KMS-11 (cell line): Measurements from ENCODE around the gene TNS2.

Experiments
- H2AFZ ChIP-seq: fragments of 200-600 bp; sonication (generic); 2 replicates; pipeline ENCODE4 v1.6.1; 2016; ENCODE audit warnings: antibody characterized with exemption, mixed run types, low read depth
- H3K27ac ChIP-seq: fragments of 200-600 bp; sonication (generic); 2 replicates; pipeline ENCODE4 v1.6.1; 2016; ENCODE audit warnings: mild to moderate bottlenecking, mixed run types
- H3K27me3 ChIP-seq: fragments of 200-600 bp; sonication (generic); 2 replicates; pipeline ENCODE4 v1.6.1; 2017; ENCODE audit warnings: mild to moderate bottlenecking, low read depth, mixed run types, moderate library complexity; ENCODE audit not compliant: insufficient read depth
- H3K36me3 ChIP-seq: fragments of 200-600 bp; sonication (generic); 2 replicates; pipeline ENCODE4 v1.6.1; 2017; ENCODE audit warnings: mild to moderate bottlenecking, mixed run types; ENCODE audit not compliant: insufficient read depth
- H3K4me1 ChIP-seq: fragments of 200-600 bp; sonication (generic); 2 replicates; pipeline ENCODE4 v1.6.1; 2016; ENCODE audit warnings: mild to moderate bottlenecking, low read depth, mixed run types; ENCODE audit not compliant: poor library complexity, severe bottlenecking
- H3K4me2 ChIP-seq: fragments of 200-600 bp; sonication (generic); 2 replicates; pipeline ENCODE4 v1.7.0; 2016; ENCODE audit warnings: mild to moderate bottlenecking, mixed run types
- H3K4me3 ChIP-seq: fragments of 200-600 bp; sonication (generic); IDR thresholded peaks from 2 replicates; pipeline ENCODE4 v1.6.1; 2017; ENCODE audit warnings: low read depth, low read length, mixed read lengths; ENCODE audit not compliant: insufficient read depth
- H3K79me2 ChIP-seq: fragments of 200-600 bp; sonication (generic); 2 replicates; pipeline ENCODE4 v1.6.1; 2016; ENCODE audit warnings: low read depth, mixed run types; ENCODE audit not compliant: insufficient read depth
- H3K9ac ChIP-seq: fragments of 200-600 bp; sonication (generic); 2 replicates; pipeline ENCODE4 v1.6.1; 2016; ENCODE audit warnings: mild to moderate bottlenecking, mixed run types
- H4K20me1 ChIP-seq: fragments of 200-600 bp; sonication (generic); 2 replicates; pipeline ENCODE4 v1.6.1; 2016; ENCODE audit warnings: mild to moderate bottlenecking, mixed run types; ENCODE audit not compliant: insufficient read depth
- TF ChIP-seq, protein P1 (sequence below): fragments of 200-600 bp; sonication (generic); conservative IDR thresholded peaks from 2 replicates; pipeline ENCODE4 v1.6.1; 2017; ENCODE audit warnings: low read depth, mild to moderate bottlenecking, antibody characterized with exemption, low read length, moderate library complexity, mixed read lengths

Gene TNS2

DNA sequence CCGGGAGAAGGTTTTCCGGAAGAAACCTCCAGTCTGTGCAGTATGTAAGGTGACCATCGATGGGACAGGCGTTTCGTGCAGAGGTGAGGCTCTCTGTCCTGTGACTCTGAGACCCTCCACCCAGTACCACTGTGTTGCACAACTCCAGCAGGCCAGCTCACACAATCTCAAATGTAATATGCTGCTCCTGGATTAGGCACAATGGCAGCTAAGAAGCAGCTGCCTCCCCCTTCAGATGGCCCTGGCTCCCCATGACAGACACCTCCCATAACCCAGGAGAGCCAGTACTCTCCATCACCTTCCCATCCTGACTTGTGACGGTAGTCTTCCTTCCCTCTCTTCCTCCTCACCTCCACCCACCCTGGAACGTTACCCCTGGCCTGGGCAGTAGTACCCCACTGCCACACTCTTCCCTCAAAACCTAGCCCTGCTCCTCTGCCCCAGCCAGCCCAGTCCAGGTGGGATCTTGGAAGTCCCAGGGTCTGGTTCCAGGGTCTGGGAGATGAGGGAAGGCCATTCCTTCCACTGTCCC, 2.1 kb downstream of the TNS2 start:
- Histone ChIP-seq H3K9ac (no peak overlapping the region), H2AFZ (no peak overlapping the region), H3K36me3 (no peaks in the 10 kb centered on the region), H3K4me1 (peaks cover 9% of the 10 kb centered on the region), H3K4me2 (no peak overlapping the region), H4K20me1 (no peaks in the 10 kb centered on the region), H3K27ac (no peak overlapping the region), H3K4me3 (no peak overlapping the region), H3K79me2 (no peaks in the 10 kb centered on the region), H3K27me3 (no peaks in the 10 kb centered on the region; the same call in 1 of the 2 replicates)
- TF ChIP-seq, protein P1, sequence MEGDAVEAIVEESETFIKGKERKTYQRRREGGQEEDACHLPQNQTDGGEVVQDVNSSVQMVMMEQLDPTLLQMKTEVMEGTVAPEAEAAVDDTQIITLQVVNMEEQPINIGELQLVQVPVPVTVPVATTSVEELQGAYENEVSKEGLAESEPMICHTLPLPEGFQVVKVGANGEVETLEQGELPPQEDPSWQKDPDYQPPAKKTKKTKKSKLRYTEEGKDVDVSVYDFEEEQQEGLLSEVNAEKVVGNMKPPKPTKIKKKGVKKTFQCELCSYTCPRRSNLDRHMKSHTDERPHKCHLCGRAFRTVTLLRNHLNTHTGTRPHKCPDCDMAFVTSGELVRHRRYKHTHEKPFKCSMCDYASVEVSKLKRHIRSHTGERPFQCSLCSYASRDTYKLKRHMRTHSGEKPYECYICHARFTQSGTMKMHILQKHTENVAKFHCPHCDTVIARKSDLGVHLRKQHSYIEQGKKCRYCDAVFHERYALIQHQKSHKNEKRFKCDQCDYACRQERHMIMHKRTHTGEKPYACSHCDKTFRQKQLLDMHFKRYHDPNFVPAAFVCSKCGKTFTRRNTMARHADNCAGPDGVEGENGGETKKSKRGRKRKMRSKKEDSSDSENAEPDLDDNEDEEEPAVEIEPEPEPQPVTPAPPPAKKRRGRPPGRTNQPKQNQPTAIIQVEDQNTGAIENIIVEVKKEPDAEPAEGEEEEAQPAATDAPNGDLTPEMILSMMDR: no peak

DNA sequence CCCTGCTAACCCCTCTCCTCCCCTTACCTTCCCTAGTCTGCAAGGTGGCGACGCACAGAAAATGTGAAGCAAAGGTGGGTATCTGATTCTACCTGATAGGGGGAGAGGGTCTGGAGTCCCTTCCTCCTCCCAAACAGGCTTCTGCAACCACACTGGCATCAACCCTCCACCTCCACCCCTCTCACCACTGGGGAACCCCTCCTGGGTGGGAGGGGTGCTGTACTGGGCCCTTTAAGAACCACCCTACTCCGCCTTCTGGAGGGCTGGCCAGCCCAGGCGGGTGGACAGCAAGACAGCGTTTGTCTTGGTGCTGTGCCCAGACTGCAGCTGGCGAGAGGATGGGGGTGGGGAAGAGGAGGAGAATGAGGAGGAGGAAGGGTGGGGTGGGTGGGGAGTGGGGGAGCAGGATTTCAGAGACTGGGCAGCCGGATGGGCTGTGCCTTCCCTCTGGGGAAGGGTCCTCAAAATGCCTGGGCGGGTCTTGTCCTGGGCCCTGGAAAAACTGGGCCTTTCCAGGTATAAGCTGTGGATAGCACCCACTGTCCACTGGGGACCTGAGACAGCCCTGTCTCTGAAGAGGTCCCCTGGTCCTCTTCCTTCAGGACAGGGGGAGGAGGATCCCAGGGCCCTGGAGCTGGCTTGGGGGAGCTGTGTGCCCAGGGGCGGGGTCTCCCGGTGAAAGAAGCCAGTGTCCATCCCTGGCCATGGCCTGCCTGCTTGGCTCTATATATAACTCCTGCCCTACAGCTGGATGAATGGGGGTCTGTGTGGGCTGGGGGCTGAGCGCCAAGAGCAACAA, 2.8 kb downstream of the TNS2 start:
- Histone ChIP-seq H3K9ac (no peak overlapping the region), H3K4me2 (no peak overlapping the region)

DNA sequence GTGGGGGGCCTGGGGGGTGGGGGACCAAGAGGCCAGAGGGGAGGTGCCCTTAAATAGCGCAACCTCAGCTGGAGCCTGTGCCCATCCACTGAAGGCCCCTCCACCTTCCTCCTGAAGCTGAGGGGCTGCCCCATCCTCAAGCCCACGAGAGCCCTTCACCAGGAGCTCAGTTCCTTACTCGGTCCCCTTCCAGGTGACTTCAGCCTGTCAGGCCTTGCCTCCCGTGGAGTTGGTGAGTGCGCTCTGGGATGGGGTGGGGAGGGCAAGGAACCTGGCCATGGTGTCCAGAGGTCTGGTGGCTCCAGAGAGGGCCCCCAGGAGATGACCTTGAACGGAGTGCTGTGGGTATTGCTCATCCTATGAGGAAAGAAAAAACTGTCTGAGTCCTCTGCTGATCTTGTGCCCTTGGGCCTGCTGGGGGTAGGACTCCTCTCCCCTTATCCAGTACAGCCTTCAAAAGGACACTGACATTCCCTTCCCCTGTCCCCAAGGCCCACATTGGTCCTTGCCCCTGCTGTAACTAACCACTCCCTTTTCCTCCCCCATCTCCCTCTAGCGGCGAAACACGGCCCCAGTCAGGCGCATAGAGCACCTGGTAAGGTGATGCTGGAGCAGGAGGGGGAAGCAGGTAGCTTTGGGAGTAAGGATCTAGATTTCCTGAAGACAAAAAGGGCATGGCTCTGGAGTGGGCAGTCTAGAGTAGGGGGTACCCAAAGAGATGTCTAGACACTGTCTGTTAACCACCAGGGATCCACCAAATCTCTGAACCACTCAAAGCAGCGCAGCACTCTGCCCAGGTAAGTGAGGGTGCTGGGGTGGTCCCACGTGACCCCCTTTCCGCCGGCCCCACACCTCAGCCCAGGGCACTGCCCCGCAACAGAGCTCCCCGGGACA, 3.6 kb downstream of the TNS2 start:
- Histone ChIP-seq H3K27me3 (no peaks in the 10 kb centered on the region; the same call in 1 of the 2 replicates), H3K4me3 (peak overlapping the region; percentile 79), H4K20me1 (no peaks in the 10 kb centered on the region), H3K9ac (peak overlapping the region; percentile 55; the same call in 1 of the 2 replicates), H3K4me2 (peak overlapping the region; percentile 58), H3K79me2 (no peaks in the 10 kb centered on the region), H3K27ac (peak overlapping the region; percentile 31; the same call in 1 of the 2 replicates), H3K4me1 (peaks cover 6% of the 10 kb centered on the region), H3K36me3 (no peaks in the 10 kb centered on the region), H2AFZ (peak overlapping the region; percentile 82)
- TF ChIP-seq, protein P1: peak; percentile 80

More for the DNA sequence above, 2.8 kb downstream of the TNS2 start:
- no peaks in the 10 kb centered on the region; the same call in 1 of the 2 replicates for H3K27me3 ChIP-seq
- no peak overlapping the region for H3K4me3 ChIP-seq
- H3K27ac ChIP-seq: no peak overlapping the region
- no peaks in the 10 kb centered on the region for H3K36me3 ChIP-seq
- H3K79me2 ChIP-seq: no peaks in the 10 kb centered on the region
- TF ChIP-seq, protein P1: no peak
- H4K20me1 ChIP-seq: no peaks in the 10 kb centered on the region
- peaks cover 8% of the 10 kb centered on the region for H3K4me1 ChIP-seq
- H2AFZ ChIP-seq: no peak overlapping the region

DNA sequence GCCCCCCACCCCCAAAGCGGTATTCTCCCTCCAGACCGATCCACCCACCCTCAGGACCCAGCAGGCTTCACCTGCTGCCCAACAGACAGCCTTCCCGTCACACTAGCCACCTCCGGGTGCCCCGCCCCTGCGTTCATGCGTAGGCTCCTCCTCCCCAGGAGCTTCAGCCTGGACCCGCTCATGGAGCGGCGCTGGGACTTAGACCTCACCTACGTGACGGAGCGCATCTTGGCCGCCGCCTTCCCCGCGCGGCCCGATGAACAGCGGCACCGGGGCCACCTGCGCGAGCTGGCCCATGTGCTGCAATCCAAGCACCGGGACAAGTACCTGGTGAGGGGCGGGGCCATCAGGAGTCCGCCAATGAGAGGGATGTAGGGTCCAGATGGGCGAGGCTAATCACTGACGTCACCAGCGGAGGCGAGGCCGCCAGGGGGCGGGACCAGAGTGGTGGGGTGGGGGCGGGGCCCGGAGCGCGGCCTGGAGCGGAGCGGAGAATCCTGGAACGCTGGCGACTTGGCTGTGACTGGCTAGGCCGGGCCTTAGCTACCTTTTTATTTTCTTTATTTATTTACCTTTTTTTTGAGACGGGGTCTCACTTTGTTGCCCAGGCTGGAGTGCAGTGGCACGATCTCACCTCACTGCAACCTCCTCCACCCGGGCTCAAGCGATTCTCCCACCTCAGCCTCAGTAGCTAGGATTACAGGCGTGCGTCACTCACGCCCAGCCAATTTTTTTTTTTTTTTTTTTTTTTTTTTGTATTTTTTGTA, 4.4 kb downstream of the TNS2 start:
- H3K36me3 ChIP-seq: no peaks in the 10 kb centered on the region
- no peaks in the 10 kb centered on the region for H4K20me1 ChIP-seq
- TF ChIP-seq, protein P1: no peak
- peak overlapping the region; percentile 55 for H3K9ac ChIP-seq
- H2AFZ ChIP-seq: peak overlapping the region; percentile 82
- no peaks in the 10 kb centered on the region for H3K79me2 ChIP-seq
- peak overlapping the region; percentile 31; the same call in 1 of the 2 replicates for H3K27ac ChIP-seq
- peak overlapping the region; percentile 79 for H3K4me3 ChIP-seq
- peak overlapping the region; percentile 58 for H3K4me2 ChIP-seq
- peaks cover 4% of the 10 kb centered on the region; the same call in 1 of the 2 replicates for H3K27me3 ChIP-seq
- peaks cover 6% of the 10 kb centered on the region for H3K4me1 ChIP-seq
